DMS79 treated with DMSO at 0.1 percent for 48 hours (cell line): Measurements from ENCODE around the gene TSEN2.
"Not testable (repeated sequence)": the region's sequence is repeated elsewhere in the genome, so short reads cannot be mapped to it uniquely, and the experiment has no call there.

ENCODE experiments used
- DNase-seq: peaks from one replicate; lab custom pipeline; 2025; lab: John Stamatoyannopoulos, UW

Gene TSEN2

DNA sequence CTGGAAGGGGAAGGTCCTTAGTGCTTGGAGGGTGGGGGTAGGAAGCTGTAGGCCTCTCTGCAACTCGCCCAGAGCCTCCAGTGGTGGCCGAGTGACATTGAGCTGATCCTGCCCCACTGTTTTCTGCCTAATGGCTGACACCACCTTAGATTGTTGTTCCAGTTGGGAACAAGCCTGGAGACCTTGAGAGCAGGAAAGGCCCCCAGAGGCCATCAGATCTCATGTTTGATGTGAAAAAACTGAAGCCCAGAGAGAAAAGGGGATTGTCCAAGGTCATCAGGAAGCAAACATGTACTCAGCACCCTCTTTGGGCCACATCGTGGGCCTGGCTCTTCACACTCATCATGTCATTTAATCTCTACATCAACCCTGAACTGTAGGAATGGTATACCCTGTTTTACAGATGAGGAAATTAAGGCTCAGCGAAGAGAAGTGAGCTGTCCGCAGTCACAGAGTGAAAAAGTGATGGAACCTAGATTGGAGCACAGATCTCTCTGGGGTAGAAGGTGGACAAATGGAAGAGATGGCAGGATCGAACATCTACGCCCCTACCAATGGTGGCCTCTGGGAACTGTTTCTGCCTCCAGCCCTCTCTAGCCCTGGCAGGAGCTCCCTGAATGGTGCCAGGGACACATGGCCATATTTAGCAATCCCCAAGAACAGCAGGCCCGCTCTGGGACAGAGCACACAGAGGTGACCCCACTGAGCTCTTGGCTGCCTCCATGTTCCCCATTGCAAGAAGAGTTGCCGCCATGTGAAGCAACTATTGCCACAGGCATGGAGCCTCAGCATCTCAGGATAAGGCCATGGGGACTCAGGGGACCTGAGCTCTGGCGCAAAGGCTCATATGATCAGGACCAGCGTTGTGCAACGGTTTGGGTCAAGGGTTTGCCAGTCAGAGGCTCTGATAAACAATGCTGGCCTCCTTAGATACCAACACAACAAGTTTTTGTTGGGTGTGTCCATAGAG lies 31.6 kb upstream of the TSEN2 start:
- no peak for DNase-seq

DNA sequence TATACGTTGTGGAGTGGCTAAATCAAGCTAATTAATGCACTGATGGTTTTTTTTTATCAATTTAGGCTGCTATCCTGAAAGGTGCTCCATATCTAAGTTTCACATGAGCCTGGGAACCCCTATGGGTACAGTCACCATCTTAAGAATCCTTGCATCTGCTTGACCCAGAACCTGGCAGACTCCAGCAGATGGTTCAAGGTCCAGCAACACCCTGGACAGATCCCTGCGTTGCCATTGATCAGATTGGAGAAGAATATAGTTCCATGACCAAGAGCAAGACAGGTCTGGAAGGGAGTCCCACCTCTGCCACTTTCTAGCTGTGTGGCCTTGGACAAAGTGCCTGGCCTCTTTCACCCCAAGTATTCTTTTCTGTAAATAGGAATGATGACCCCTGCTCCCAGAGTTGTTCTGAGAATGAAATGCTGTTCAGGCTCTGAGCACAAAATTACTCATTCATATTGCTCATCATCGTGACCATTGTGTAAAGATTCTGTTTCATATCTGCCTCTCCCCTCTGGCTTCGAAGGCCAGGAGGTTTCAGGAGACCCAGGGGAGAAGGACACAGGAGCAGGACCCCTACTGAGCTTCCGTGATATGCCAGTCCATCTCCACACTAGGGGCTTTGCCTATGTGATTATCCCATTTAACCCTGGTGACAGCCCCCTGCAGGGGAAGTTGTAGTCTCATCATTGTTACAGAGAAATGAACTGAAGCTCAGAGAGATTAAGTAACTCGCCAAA lies 30.0 kb upstream of the TSEN2 start:
- no peak for DNase-seq

DNA sequence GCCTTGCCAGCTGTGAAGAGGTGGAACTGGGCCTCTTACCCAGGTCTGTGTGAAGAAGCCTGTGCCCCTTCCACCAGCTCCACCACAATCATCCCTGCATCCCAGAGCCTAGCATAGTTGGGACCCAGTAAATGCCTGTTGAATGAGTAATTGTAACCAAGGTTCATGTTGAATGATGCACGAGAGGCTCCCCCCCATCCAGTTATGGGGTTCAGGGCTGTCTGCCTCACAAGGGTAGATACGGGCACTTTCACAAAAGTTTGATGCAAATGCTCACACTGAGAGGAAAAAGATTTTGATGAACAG lies 29.5 kb upstream of the TSEN2 start:
- DNase-seq, result no peak

DNA sequence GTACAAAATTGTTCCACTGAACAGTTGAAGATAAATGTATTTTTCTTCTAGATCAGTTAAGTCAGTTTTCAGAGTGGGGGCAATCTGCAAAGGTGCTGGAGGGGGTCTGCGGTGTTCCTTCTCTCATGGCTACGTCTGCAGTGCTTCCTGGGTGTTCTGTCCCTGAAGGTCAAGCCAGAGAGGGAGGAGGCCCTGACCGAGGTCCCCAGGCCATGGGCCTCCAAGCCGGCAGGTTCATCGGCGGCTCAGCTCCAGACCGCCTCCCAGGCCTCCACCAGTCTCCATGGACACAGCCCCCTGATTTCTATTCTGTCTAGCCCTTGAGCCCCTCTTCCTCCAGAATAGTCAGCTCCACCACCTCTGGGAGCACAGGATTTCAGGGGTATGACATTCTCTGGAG lies 28.5 kb upstream of the TSEN2 start:
- DNase-seq, result no peak

DNA sequence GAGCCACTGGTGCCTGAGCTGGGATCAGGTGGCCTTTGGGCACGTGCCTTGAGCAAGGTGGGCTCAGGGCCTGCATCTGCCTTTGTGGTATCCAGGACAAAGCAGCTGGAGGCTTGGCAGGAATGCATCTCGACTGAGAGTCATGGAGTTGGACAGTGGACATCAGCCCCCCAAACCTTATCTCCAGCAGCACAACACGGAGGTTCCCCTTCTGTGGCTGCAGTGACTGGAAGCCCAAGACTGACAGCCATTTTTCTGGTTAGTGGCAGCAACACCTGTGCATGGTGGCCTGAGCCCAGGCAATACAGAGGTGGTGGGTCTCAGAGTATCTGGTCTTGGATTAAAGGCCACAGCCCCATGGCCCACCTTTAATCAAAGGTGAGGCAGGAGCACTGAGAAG lies 27.8 kb upstream of the TSEN2 start:
- no peak for DNase-seq

DNA sequence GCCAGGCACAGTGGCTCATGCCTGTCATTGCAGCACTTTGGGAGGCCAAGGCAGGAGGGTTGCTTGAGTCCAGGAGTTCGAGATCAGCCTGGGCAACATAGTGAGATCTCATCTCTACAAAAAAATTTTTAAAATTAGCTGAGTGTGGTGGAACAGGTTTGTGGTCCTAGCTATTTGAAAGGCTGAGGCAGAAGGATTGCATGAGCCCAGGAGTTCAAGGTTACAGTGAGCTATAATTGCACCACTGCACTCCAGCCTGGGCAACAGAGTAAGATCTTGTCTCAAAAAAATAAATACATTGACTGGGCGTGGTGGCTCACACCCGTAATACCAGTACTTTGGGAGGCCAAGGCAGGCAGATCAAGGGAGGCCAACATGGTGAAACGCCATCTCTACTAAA lies 26.9 kb upstream of the TSEN2 start:
- DNase-seq, result not testable (repeated sequence)

DNA sequence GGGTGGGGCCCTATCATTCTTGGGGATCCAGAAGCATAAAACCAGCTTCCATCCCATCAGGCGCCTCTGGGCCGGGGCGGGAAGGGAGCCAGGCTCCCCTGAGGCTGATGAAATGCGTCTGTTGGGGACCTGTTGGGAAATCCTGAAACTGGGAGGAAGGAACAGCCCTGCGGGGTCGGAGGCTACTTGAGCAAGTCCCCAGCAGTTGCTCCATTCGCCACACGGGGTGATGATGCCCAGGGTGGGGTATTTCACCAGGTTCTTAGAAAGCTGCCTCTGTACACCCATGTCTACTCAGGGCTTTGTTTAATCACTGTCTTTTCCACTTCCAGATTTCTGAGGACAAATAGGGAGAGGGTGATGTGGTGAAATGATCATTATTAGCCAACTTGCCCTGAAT lies 25.4 kb upstream of the TSEN2 start:
- DNase-seq, result no peak

DNA sequence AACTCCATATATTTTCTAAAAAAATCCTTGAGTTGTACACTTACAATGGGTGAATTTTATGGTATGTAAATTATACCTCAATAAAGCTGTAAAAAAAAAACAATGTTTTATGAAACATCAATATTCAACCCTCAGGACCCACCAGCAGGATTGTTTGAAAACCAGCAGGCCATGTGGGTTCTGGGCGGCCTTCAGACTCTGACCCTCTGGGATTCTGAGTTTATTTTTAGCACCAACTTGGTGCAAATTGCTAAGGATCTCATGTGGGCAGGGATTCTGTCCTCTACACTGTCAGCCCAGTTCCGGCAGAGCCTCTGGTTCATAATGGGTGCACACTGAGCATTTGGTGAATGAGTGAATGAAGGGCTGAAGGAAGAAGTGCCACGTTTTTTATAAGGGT lies 24.2 kb upstream of the TSEN2 start:
- no peak for DNase-seq

DNA sequence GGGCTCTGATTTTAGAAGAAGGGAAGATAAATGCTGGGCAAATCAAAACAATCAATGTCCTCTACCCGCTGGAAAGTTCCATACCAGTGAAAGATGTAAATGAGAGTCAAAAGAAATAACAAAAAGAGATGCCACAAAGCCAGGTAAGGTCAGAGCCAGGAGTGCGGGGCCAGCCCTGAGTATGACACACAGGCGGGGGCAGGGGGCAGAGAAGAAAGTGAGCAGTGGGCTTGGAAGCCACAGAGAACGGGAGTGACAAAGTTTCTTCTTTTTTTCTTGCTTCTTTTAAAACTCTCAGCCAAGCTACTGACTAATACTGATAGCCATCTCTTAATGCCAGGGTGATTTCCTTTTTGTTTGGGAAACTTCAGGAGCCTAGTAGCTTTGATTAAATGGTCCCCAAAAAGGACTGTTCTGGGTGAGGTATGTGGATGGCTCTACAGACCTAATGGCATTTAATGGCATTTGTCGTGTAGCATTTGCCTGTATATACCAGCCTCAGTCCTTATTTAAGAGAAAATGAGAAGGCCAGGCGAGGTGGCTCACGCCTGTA lies 23.1 kb upstream of the TSEN2 start:
- DNase-seq, result no peak

DNA sequence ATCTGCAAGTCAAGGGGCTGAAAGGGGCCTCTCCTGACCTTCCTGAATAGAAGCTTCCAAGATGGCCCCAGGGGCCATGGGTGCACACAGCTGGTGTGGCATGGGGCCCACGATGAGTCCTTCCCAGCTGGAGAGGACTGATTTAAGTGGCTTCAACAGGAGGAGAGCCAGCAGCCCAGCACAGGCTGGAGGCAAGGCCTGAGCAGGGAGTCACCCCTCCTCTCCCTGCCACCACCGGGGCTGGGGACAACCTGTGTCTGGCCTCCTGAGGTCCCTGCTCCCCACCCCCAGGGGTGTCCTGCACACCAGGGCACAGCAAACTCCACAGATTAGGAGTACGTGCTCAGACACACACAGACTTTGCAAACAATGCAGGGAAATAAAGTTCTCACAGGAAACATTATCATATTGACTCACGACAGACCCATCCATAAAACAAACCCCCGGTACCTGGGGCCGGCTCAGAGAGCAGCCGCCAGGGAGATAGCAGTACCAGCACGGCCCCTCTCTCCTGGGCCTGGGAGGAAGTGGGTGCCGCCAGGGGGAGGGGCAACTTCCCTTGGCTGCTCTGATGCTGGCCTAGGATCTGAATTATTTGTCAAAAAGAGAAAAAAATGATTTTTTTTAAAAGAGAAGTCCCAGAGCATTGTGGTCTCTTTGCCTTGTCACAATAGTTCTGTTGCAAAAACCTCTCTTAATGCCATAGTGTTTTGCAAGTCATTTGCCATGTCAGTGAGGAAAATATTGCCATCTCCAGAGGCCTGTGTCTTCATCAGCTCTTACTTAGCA lies 21.9 kb upstream of the TSEN2 start:
- DNase-seq, result no peak

DNA sequence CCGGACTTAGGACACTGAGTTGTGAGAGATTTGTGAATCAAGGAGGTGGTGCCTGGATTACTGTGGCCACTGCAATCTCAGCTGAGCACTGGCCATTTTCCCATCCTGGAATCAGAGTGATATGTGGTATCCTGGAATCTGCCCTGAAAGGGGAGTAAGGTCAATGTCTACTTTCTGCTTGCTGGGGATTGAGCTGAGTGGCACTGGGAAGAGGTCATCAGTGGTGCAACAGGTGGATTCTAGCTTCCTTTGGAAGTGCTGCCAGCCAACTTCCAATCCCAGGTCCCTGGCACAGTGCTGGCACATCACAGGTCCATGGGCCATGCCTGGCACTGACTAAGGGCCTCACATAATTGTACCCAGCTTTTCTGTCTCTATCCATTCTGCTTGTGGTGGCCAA lies 20.6 kb upstream of the TSEN2 start:
- no peak for DNase-seq

DNA sequence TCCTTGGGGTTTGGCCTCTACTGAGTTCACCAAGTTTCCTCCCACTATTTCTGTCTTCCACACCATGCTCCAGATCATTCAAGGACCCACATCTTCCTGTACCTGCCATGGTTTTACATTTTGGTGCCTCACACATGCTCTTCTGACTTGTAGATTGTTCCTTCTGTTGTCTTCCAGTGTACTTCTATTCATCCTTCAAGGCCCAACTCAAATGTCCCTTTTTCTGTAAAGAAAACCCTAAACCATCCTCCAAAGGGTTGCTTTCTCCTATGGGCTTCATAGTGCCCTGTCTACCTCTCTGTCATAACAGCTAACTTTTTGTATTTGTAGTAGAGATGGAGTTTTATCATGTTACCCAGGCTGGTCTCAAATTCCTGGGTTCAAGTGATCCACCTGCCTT lies 20.1 kb upstream of the TSEN2 start:
- no peak for DNase-seq

DNA sequence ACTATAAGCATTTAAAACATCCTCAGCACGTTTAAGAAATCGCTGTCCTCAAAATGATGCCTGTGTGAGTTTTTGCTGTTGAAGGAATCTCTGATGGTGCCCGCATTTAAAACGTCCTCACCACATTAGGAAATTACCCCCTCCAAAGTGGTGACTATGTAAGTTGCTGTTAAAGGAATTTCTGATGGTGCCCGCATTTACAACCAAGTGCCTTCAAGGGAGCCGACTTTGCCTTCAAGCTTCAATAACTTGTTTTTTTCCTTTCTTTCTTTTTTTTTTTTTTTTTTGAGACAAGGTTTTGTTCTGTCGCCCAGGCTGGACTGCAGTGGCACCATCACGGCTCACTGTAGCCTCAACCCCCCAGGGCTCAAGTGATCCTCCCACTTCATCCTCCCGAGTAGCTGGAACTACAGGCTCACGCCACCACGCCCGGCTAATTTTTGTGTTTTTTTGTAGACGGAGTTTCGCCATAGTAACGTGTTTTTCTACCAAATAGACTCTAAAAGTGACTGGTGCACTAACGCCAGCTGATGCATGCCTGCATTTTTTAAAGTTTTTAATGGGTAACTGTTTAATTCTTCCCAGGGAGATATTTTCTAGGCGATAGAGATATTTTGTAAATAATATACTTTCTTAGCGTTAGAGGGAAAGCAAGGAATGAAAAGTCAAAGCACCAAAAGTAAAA lies 19.0 kb upstream of the TSEN2 start:
- no peak for DNase-seq

DNA sequence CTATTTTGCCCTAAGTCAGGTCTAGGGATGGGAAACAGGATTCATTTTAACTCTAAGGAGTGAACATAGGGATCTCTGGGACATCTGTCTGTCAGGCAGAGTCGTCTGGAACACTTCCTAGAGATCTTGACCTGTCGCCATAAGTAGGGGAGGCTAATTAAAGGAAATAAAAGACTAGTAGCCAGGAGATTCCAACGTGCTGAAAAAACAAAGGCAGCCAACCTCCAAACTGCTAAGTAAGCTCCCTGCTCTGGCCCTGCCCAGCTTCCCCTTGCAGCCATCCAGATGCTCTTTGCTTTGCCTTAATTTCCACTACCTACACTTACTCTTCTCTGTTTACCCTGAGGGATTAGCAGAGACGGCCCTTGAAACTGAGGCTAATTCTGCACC lies 18.4 kb upstream of the TSEN2 start:
- no peak for DNase-seq

DNA sequence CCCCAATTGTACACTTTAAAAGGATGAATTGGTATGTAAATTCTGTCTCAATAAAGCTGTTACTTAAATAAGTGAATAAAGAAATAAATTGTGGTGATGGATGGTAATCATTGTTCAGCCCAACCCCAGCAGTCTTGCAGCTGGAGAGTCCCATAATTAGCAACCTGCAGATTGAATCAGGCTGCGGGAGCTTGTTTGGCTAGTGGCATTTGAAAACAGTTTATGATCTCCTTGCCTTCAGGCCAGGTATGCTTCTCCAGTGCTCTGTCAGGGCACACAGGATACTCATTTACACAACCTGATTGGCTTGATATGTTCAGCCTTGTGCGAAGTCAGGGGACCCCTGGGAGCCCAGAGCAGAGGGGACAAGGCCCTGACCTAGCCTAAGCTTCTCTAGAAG lies 16.5 kb upstream of the TSEN2 start:
- no peak for DNase-seq

DNA sequence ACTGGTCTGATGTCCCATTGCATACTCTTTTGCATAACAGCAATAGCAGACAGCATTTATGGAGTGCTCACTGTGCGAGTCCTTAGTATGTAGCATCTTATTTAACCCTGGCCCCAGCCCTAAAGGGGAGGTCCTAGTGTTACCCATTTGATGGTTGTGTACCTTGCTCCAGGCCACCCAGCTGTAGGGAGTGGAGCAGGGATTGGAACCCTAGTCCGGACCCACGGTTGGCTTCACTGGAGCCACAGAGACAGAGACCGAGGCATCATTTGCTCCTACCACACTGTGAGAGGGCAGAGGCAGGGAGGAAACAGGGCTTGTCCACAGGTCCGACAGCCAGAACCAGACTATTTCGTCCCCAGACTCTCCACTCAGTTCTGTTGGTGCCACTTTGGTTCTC lies 16.0 kb upstream of the TSEN2 start:
- DNase-seq, result no peak

DNA sequence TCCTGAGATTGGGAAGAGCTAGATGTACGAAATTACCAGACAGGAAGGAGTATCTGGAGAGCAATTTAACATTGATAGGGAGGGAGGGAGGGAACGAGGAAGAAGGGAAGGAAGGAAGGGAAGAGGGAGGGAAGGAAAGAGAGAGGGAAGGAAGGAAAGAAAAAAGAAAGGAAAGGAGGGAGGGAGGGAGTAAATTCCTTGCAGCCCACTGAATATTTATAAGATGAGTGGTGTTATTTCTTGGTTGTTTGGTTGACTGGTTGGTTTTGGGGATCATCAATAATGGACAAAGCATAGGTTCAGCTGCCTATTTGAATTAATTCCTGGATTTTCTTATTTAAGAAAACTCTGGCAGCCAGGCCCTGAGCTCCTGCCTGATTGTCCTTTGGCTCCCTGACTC lies 15.5 kb upstream of the TSEN2 start:
- no peak for DNase-seq

DNA sequence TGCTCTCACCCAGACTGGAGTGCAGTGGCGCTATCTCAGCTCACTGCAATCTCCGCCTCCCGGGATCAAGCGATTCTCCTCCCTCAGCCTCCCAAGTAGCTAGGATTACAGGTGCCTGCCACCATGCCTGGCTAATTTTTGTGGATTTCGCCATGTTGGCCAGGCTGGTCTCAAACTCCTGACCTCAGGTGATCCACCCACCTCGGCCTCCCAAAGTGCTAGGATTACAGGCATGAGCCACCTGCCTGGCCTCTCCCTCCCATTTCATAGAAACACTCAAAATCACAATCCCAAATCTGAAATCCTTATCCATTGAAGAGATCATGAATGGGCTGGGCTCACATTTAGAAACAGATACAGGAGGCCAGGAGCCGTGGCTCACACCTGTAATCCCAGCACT lies 15.1 kb upstream of the TSEN2 start:
- DNase-seq, result not testable (repeated sequence)

DNA sequence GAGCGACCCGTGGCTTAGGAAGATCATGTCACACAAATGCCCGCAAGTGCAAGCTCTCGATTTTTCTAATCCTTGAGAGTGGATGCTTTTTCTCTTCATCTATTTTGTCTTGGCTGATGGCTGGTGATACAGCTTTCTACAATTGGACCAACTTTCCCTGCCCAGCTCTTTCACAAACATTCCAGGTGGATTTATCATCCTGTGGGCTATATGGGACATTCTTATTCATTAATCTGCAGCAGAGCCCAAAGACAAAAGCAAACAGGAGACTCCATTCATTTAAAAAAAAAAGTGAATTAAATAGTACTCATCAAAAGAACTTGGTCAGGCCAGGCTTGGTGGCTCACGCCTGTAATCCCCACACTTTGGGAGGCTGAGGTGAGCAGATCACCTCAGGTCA lies 14.2 kb upstream of the TSEN2 start:
- DNase-seq, result no peak

DNA sequence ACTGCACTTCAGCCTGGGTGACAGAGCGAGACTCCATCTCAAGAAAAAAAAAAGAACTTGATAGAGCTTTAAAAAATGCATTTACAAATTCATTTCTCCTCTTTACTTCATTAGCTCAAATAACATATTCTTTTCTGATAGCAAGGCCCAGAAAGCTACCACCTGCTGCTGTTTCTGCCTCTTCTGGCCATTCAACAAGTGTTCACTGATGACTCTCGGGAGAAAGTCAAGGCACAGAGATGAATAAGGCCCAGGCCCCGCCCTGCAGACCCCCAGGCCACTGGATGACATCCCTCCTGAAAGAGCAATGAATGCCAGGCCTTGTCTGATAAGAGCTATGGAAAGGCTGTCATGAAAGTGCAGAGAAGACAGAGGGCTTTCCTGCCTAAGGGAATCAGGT lies 13.6 kb upstream of the TSEN2 start:
- no peak for DNase-seq

DNA sequence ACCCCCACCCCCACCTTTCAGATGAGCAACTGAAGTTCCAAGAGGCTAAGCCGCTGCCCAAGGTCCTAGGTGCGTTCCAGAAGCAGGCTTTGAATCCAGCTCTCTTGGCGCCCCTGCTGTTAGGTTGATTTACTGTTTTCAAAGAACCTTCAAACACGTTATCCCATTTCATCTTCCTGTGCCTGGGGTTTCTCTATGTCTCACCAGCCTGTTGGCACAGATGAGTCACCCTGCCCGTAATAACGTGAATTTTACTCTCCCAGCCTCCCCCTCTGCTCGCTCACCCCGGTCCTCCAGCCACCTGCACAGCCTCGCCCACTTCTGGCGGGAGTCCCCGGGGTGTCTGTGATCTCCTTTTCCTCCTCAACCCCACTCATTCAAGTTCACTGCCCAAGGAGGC lies 13.0 kb upstream of the TSEN2 start:
- DNase-seq, result no peak
